ENCODE measurements around the gene TTLL8.
"Not testable (repeated sequence)": the region's sequence is repeated elsewhere in the genome, so short reads cannot be mapped to it uniquely, and the experiment has no call there.

The TTLL8 gene

DNA sequence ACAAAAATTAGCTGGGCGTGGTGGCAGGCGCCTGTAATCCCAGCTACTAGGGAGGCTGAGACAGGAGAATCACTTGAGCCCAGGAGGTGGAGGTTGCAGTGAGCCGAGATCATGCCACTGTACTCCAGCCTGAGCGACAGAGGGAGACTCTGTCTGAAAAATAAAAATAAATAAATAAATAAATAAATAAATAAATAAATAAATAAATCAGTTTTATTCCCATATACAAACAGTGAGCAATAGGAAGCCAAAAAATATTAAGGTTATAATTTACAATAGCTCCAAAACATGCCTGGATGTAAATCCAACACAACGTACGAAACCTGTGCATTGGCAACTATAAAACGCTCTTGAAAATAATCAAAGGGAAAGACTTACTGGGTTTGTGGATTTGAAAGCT, 76.3 kb downstream of the TTLL8 start:
- DNase-seq: not testable (repeated sequence)

DNA sequence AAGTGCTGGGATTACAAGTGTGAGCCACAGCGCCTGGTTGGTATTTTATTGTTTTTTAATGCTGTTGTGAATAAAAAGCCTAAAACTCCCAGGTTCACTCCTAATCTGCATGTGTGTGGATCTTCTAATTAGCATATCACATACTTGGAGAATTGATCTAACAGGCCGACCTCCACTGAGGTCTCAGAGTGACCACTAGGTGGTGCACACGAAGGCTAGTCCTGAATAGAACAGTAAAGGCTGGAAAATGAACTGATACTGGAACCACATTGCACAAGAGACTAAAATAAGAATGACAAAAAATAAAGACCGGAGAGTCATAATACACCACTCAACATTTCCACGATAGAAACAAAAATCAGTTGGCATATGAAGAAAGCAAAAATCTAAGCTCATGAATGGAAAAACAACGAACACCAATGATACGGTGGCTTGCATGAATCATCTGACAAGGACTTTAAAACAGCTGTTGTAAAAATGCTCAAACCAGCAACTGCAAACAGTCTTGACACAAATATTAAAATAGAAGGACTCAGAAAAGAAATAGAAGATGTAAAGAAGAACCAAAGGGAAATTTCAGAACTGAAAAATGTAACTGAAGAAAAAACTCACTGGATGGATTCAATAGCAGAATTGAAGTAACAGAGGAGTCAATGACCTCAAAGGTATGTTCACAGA, 78.4 kb downstream of the TTLL8 start:
- peak in 1 of 5 experiments; percentile 54 for DNase-seq

DNA sequence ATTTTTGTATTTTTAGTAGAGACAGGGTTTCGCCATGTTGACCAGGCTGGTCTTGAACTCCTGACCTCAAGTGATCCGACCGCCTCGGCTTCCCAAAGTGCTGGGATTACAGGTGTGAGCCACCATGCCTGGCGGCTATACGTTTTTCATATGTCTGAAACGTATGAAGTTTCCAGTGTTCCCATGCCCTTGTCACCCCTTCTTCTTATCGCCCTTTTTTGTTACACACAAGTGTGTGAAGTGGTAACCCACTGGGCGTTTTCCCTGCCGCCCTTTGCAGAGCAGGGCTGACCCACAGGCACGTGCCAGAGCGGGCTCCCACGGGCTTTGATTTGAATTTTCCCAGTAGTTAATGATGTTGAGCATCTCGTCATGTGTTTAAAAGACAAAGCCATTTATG, 80.5 kb downstream of the TTLL8 start:
- no peak for DNase-seq

DNA sequence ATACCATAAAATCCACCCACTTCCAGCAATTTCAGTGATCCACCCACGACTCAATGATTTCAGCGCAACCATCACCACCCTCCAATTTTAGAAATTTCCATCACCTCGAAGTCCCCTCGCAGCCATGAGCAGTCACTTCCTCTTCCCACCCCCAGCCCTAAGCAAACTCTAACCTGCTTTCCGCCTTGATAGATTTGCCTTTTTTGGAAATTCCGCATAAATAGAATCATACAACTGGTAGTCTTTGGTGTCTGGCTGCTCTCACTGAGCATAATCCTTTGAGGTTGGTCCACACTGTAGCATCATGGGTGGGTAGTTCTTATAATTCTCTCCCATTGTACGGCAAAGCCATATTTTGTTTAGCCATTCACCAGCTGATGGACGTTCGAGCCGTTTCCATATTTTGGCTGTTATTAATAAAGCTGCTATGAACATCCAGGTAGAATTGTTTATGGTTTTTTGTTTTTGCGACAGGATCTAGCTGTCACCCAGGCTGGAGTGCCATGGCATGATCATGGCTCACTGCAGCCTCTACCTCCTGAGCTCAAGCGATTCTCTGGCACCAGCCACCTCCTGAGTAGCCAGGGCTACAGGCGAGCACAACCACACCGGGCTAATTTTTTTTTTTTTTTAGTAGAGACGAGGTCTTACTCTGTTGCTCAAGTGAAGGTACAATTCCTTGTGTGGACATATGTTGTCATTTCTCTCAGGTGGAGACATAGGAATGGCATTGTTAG, 81.5 kb downstream of the TTLL8 start:
- peak in 3 of 5 experiments; percentile 26 to 53 (median 39) for DNase-seq

DNA sequence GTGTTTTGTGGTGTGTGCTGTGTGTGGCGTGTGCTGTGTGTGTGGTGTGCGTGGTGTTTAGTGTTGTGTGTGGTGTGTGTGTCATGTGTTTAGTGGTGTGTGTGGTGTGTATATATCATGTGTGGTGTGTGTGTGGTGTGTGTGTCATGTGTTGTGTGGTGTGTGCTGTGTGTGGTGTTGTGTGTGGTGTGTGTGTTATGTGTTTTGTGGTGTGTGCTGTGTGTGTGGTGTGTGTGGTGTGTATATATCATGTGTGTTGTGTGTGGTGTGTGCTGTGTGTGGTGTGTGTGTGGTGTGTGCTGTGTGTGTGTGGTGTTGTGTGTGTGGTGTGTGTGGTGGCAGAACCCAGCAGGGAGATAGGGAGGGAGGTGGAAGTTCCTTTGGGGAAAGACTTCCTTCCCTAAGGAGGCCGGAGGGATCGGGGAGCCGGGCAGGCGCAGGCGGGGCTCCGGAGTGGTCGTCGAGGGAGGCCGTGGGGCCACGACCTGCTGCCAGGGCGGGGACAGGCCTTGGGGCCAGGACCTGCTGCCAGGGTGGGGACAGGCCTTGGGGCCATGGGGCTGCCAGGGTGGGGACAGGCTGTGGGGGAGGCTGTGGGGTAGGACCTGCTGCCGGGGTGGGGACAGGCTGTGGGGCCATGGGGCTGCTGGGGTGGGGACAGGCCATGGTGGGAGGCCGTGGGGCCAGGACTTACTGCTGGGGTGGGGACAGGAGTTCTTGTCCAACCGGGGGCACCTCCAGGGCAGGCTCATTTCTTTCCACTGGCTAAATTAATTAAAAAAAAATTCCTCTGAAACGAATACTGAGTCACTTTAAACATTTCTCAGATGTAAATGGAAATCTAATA, 82.3 kb downstream of the TTLL8 start:
- peak in 4 of 5 experiments; percentile 12 to 58 (median 21) for DNase-seq

DNA sequence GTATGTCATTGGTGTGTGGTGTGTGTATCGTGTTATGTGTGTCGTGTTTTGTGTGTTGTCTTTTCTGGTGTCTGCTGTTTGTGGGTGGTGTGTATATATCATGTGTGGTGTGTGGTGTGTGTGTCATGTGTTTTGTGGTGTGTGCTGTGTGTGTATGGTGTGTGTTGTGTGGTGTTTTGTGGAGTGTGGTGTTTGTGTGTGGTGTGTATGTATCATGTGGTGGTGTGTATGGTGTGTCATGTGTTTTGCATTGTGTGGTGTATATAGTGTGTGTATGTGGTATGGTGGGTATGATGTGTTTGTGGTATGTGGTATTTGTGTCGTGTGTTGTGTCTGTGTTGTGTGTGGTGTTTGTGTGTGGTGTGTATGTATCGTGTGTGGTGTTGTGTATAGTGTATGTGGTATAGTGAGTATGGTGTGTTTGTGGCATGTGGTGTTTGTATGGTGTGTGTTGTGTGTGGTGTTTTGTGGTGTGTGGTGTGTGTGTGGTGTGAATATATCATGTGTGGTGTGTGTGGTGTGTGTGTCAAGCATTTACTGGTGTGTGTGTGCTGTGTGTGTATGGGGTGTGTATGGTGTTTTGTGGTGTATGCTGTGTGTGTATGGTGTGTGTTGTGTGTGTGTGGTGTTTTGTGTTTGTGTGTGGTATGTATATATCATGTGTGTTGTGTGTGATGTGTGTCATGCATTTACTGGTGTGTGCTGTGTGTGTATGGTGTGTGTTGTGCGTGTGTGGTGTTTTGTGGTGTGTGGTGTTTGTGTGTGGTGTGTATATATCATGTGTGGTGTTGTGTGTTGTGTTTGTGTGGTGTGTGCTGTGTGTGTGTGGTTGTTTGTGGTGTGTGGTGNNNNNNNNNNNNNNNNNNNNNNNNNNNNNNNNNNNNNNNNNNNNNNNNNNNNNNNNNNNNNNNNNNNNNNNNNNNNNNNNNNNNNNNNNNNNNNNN, 84.8 kb downstream of the TTLL8 start:
- peak in 1 of 5 experiments; percentile 65 for DNase-seq

DNA sequence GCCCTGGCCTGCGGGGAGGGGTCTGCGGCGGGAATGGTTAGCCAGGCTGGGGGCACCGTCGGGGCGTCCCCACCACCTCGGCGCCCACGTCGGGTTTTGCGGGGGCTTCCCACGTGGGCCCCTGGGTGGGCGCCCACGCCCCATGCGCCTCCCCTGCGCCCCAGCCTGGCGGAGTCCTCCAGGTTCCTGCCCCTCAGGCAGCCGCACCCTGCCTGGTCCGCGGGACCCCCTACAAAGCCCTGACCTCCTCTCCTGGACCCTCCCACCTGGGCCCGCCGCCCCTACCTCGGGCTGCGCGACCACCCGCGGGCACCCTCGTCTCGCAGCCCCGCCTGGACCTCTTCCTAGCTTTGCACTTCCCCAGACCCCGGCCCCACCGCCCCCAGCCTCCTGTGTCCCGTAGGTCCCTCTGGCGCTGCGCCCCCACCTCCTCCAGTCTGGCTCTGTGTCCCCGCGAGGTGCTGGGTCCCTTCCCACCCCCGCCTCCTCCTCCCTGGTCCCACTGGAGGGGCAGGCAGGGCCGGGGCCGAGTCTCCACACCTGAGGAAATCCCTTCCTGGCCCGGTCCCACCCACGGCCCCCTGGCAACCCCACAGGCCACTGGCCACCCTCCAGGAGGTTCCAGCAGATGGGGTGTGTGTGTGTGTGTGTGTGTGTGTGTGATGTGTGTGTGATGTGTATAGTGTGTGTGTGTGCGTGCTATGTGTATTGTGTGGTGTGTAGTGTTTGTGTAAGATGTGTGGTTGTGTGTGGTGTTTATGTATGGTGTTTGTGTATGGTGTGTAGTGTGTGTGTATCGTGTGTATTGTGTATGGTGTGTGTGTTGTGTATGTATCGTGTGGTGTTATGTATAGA, 85.7 kb downstream of the TTLL8 start:
- peak in 1 of 5 experiments; percentile 0 for DNase-seq

DNA sequence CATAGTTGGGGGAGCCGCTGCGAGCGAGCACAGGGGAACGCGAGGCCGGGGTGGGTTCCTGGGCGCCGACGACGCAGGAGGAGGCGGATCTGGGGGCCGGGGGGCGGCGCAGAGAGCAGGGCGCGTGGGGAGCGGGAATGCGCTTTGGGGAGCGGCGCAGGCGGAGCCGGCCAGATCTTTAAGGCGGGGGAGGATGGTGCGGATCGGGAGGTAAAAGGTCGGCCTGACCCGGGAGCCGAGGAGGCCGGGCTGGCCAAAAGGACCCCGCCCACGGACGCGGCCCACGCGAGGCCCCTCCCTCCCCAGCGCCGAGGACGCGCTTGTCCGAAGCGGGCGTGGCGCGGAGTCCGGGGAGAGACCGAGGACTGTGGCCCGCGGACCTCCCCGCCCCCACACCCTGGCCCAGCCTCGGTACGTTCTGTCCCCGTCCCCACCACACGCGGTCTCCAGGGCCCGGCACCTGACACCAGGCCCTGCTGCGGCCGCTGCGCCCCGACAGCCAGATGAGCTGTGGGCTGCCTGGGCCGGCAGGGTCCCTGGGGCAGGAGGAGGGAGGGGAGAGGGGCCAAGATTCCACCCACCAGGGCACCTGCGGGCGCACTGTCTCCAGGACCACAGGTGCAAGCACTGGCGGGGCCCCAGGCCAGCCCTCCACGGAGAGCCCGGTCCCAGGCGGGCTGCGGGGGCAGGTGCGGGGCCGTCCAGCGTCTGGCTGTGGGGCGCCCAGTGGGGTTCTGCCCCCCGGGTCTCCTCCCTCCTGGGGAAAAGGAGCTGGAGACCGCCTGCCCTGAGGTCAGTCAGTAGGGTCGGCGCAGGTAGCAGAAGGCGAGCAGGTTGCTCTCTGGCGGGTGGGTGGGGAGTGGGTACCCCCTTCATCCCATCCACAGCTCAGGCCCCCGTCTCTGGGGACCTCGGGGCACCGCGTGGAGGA, 86.6 kb downstream of the TTLL8 start:
- DNase-seq: peak in 4 of 5 experiments; percentile 8 to 61 (median 51)

DNA sequence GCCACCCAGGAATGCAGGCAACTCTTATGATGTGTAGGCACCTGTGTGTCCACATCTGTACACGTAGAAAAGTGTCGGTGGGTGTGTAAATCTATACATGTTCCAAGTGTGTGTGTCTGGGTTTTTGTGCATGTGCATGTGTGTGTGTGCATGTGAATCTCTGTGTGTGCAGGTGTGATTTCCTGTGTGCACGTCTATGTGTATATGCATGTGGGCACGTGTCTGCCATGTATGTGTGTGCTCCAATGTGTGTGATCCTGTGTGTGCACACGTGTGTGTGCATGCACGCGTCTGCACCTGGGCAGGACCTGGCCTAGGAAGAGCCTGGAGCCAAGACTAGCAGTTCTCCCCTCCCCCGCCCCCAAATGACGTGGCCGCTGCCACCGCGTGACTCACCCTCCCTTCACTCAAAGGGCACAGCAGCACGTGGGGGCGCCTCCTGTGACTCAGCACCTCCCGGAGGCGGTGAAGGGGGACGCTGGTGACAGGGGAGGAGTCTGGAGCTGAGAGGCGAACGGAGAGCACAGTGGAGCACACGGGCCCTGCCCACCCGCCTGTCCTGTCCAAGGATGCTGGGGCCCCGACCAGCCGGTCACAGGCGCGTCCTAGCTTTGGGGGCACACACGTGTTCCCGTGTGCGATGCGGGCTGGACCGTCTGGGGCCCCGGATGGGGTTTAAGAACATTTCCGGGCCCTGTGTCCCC, 87.4 kb downstream of the TTLL8 start:
- DNase-seq: peak; percentile 84 to 98 (median 94)

DNA sequence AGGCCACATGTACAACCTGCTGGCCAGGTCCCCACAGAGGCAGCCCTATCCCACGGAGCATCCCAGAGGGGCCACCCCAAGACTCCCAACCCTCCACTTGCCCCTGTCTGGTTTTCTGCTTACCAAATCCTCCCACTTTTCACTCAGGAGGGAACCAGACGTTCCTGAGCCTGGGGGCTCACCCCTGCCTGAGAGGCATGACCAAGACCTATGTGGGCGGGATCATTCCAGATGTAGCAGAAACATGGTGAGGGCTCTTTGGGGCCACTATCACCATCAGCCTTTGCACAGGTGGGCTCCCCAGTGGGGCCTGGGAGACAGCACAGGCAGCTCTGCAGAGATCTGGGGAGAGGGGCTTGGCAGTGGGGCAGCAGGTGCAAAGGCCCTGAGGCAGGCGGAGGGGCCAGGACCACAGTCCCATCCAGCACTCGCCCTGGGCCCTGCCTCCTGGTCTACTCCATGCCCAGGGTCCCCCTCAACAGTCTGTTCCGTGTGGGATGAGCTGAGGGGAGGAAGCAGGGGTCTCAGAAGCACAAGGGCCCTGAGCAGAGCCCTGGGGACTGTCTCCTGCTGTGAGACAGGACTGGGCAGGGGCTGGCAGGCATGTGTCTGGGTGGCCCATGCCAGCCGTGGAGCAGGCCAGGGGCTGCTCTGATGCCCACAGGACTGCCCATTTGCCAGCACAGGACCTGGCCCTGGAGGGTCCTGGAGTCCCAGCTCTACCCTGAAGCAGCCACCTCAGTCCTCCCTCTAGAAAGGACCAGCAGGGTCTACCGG, 88.2 kb downstream of the TTLL8 start:
- DNase-seq: peak in 1 of 5 experiments; percentile 0

DNA sequence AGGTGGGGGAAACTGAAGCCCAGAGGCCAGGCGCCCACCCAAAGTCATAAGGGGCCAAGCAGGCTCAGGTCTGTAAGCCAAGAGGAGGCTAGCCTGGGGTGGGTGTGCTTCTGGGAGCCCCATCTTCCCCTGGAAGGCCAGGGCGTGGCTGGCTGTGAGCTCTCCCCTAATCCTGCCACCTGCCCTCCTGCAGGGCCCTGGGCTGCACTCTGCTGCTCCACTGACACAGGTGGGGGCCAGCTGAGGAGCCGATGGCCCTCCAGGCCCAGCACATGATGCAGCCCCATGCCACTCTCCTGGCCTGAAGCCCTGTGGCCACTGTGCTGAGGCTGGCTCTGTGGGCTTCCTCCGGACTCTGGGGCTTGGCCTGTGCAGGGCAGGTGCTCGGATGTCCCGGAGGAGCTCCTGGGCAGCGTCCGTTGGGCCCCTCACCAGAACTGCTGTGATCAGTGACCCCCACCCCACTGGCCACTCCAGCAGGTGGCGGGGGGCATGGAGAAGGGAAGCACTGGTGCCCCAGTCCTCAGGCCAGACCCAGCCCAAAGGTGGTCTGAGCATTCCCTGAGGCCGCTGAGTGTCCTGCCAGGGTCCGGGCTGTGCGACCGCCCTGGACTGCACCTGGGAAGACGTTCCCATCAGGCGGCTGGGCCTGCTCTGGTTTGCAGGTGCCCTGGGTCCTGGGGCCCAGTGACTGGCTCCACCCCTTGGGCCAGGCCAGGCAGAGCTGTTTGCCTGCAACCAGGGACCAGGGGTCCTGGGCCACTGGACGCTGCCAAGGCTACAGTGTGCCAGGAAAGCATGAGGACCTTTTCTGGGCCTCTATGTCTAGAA, 89.1 kb downstream of the TTLL8 start:
- peak in 2 of 5 experiments; percentile 0 to 11 for DNase-seq
